ENCODE measurements around the gene PRR22. TPM values are rescaled to one million over a fixed set of nuclear protein-coding genes. Genes with fewer than 3 reads are reported as not detected.

Gene PRR22
- 0.48 and 0.68 TPM in 2 replicates for total RNA-seq (2014; rRNA removed; shearing (Covaris generic))

DNA sequence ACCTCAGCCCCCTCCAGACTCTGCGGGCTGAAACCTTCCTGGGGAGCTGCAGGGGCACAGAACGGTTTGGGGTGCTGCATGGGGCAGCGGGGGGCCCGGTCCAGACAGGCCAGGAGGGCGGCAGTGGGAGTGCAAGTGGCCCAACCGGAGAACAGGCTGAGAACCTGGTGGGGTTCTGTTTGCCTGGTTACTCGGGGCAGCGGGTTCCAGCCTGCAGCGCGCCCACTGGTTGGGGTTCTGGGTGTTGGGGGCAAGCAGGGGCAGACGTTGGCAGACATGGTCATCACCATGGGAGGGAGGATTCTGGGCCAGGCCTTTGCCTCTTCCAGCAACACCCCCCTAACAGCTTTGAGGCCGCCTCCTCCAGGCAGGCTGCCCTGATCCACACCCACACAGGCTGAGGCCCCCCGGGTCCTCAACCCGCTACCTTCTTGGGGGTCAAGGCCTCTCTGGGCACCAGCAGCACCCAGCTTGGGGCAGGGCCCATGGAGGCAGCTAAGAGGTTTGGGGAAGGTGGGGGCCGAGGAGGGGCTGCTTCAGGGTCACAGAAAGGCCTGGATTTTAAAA is at the start of gene PRR22:
PRR22 (minus strand) TSS at position 166 of the 567 bp plus-strand sequence; CDS start at position 80, 86 bp downstream.
- no peak for DNase-seq (ENCODE audit: low read depth)

- DNase-seq (ENCODE audit: low read depth), result no peak
Observed at GRCh38 chr19:5832527-5833216, 48.1 kb upstream of the PRR22 start.

DNA sequence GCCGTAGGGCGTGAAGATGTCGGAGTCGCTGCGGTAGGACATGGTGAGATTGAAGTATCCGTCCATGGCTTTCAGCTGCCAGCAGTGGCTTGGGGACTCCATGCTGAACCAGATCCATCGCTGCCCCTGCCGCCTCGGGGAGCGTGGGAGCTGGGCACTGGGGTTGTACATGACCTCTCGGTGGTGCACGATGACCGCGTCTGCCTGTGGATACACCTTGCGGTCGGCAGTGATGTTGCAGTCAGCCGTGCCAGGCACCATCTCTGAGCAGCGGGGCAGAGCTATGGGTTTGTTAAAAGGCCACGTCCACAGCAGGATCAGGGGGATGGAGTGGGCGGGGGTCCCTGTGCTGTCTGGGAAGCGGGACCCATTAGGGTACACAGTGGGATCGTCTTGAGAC is 47.5 kb upstream of the PRR22 start:
- no peak for DNase-seq (ENCODE audit: low read depth)

DNA sequence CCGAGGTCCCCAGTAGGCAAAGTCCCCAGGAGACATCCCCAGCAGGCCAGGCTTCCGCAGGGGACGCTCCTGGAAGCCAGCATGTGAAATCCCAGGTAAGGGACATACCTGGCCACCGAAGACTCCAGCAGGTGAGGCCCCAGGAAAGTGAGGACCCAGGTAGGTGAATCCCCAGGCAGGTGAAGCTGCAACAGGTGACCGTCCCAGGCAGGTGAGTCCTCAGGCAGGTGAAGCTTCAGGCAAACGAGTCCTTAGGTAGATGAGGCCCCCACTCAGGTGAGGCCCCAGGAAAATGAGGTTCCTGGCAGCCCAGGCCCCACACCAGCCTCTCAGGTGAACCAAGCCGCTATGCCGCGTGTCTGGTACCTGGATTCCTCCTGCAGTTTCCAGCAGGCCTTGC is 46.6 kb upstream of the PRR22 start:
- DNase-seq (ENCODE audit: low read depth), result no peak

DNA sequence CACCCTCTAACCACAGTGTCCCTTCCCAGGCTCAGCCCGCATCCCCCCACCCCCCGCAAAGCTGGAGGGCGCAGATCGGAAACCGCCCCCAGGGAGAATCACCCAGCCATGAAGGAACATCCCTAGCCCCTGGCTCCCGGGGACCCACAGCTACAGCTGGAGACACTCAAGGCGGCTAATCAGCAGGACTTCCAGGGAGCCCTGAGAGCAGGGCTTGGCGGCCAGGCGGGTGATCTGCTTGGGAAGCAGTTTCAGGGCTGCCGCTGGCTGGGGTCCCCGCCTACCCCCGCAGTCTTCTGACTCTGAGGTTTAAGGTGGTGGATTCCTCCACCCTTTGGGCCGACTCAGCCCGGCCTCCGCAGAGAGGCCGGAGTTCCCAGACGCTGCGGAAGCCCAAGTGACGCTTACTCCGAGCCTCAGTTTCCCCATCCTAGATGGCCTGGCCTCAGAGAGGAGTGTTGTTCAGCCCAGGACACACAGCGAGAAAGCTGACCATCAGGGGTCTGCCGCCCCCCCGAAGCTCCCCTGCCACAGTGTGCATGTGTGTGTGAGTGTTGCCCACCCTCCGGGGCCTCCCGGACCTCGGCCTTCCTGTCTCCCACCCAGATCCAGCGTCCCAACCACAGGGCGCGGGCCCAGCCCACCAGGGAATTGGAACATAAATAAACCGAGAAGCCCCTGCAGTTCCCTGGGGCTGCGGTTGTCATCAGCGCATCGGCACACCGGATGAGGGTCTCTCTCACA is 45.2 kb upstream of the PRR22 start:
- DNase-seq (ENCODE audit: low read depth), result no peak

DNA sequence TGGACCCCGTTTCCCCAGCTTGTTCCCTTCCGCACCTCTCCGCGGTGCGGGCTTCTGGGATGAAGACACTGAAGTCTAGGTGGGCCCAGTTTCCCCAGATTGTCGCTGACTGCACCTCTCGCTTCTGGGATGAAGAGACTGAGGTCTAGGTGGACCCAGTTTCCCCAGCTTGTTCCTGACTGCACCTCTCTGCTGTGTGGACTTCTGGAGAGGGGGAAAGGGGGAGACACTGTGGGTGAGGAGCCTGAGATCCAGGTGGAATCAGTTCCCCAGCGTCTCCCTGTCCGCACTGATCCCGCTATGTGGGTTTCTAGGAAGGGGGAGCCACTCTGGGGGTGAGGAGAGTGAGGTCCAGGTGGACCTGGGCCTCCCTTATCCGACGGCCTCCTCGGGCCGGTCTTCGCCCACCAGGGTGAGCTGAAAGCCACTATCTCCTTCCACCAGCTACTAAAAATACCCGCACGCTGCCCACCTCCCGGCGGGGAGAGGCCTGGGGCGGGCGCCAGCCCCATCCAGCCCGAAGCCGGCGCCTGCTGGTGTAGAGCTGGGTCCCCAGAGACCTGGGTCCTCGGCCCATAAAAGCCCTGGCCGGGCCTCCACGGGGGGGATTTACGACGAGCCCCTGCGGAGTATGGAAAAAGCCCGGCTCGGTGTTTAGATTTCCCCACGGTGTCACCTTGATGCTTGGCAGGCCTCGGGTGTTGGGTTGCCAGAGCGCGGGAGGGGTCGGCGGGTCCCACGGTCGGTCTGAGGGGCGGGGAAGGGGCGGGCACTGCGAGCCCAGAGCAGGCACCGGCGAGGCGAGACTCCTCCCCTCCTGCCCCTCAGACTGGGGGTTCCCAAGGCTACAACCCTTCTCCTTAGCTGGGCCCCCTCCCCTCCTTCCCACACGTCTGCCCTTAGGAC is 44.4 kb upstream of the PRR22 start:
- DNase-seq (ENCODE audit: low read depth), result no peak

DNA sequence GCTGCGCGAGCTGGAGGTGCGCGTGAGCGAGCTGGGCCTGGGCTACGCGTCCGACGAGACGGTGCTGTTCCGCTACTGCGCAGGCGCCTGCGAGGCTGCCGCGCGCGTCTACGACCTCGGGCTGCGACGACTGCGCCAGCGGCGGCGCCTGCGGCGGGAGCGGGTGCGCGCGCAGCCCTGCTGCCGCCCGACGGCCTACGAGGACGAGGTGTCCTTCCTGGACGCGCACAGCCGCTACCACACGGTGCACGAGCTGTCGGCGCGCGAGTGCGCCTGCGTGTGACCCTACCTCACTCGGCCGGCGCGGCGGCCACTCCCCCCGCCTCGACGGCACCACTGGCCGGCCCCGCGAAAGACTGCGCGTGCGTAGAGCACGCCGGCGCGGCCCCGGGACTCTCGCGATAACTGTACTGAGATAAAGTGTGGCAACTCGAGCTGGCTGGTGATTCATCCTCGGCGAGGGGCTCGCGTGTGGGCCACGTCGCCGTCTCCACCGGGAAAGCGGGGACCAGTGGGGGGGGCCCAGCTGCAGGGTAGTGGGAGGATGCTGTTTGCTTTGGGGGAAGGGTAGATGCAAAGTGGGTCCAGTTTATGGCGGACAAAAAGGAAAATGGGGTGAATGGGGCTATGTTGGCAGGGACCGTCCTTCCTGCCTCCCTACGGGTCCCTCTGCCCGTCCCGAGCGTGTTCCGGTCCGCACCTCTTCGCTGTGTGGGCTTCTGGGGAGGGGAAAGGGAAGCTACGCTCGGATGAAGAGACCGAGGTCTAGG is 43.5 kb upstream of the PRR22 start:
- DNase-seq (ENCODE audit: low read depth), result no peak

DNA sequence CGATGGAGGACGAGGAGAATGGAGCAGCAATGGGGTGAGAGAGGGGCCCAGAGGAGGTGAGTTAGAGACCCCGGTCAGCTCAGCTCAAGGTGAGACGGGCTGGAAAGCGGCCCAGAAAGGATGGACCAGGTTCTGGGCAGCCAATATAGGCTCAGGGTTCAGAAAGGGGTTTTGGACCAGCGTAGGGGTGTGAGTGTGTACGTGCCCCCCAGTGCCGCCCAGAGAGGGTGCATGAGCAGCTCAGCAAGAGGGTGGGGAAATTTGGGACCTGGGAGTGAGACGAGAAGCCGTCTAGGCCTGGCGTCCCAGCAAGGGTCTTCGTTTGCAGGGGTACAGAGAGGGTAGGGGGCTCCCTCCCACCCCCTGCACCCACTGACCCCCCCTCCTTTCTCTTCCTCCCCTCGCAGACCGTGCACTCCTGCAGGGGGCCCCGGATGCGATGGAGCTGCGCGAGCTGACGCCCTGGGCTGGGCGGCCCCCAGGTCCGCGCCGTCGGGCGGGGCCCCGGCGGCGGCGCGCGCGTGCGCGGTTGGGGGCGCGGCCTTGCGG is 42.9 kb upstream of the PRR22 start:
- no peak for DNase-seq (ENCODE audit: low read depth)

GRCh38 chr19:5826531-5827341 is 42.2 kb upstream of the PRR22 start:
- DNase-seq (ENCODE audit: low read depth), result no peak

GRCh38 chr19:5825178-5825577 is 40.6 kb upstream of the PRR22 start:
- no peak for DNase-seq (ENCODE audit: low read depth)

DNA sequence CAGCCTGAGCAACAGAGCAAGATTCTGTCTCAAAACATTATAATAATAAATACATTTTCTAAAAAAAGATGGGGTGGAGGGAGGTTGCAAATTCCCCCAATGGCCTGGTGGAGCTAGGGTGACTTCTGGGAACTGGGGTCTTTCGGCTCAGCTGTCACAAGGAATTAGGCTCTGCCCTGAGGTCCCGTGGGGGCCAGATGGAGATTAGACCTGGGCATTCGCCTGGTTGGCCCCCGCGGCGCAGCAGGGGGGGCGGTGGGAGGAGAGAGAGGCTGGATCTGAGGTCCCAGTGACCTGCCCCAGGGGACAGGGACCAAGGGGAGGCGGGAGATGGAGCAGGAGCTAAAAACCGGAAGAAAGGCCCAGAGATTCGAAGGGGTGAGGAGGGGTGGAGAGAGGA is 40.2 kb upstream of the PRR22 start:
- DNase-seq (ENCODE audit: low read depth), result no peak

DNA sequence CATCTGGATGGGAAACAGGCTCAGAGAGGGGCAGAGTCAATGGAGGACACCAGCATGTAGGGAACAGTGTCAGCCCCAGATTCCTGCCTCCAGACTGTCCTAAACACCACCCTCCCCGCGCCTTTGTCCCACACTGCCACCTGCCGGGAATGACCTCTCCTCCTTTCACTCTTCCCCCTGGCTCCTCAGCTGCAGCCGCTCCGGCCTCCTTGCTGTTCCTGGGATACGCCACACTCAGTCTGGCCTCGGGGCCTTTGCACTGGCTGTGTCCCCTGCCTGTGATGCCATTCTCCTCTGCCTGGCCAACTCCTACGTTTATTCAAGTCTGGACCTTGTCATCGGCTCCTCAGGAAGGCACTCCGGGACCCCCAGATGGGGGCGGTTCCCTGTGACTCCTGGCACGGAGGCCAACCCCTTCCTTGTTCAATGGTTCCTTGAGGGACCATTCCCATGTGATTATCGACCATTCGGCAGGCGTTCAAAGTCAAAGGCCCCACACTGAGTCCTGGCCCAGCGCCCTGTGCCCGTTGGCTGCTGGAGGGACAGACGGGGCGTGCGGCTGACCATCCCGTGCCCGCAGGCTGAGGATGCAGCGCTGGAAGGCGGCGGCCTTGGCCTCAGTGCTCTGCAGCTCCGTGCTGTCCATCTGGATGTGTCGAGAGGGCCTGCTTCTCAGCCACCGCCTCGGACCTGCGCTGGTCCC is 39.2 kb upstream of the PRR22 start:
- DNase-seq (ENCODE audit: low read depth), result peak; percentile 22

GRCh38 chr19:5822181-5822844 is 37.8 kb upstream of the PRR22 start:
- no peak for DNase-seq (ENCODE audit: low read depth)

DNA sequence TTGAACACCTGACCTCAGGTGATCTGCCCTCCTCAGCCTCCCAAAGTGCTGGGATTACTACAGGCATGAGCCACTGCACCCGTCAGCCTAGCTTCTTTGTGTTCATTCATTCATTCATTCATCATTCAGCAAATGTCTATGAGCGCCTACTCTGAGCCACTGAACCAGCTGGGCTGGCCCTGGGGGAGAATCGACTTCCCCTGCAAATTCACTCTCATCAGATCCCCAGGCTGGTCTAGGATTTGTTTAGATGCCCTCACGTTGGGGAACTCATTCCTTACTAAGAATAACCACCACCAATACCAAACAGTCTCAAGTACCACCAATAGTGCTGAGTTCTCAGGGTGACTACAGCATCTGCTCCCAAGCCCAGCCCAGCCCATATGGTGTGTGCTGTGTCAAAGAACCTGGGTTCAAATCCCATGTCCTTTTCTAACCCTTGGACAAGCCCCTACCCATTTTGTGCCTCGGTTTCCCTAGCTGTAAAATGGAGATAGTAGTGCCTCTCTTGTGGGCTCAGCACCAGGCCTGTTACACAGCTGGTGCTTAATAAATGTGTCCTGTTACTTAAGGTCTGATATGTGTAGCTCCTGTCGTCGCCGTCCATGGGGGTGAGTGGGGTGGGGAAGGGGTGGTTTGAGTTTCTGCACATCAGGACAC is 37.1 kb upstream of the PRR22 start:
- no peak for DNase-seq (ENCODE audit: low read depth)

DNA sequence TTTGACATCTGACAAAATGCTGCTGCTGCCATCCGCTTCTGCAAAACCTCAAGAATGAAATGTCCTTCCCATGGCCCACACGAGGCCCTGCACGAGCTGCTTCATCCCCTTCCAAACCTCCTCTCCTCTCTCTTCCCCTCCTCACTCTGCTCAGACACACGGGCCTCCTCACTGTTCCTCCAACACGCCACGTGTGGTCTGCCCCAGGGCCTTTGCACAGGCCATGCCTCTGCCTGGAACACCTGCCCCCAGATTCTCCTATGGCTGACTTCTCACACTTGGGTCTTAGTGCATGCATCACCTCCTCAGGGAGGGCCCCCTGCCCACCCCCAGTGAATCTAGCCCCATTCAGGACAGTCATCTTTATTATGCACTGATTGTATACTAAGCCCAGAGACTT is 36.2 kb upstream of the PRR22 start:
- no peak for DNase-seq (ENCODE audit: low read depth)

DNA sequence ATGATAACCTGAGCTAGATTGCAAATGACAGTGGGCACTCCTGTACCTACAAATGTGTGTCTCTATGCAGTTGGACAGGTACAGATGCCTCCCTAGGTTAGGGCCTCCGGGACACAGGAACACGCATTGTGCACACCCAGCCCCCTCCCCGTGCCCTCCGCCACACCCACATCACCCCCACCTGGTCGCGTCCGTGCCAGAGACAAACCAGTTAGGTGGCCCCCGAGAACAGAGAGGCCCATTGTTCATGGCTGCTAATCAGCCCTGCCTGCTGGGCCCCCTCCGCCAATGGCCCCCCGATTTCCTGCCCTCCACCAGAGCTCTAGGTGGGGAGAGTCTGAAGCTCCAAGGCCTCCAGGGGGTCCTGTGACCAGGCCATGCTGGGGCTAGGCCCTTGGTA is 34.0 kb upstream of the PRR22 start:
- DNase-seq (ENCODE audit: low read depth), result no peak

DNA sequence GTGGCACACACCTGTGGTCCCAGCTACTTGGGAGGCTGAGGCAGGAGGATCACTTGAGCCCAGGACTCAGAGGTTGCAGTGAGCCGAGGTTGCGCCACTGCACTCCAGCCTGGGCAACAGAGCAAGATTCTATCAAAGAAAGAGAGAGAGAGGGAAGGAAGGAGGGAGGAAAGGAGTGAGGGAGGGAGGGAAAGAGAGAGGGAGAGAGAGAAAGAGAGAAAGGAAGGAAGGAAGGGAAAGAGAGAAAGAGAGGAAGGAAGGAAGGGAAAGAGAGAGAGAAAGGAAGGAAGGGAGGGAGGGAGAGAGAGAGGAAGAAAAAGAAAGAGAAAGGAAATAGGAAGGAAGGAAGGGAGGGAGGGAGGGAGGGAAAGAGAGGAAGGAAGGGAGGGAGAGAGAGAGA is 32.7 kb upstream of the PRR22 start:
- DNase-seq (ENCODE audit: low read depth), result no peak

DNA sequence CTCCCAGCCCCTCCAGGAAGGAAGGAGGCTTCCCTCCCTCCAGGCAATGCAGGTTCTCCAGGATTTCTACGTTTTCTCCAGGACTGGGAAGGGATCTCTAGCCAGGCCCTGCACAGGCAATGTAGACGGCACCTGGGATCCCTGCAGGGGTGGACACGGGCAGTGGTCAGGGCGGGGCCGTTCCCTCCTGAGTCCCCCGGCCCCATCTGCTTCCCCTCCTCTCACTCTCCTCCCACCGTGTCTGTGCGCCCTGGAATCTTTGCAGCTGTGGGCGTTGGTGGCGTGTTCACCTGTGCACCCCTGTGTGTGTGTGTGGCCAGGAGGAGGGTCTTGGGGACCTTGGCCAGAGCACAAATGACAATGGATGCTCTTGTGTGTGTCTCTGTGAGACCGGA is 30.3 kb upstream of the PRR22 start:
- DNase-seq (ENCODE audit: low read depth), result no peak

Measured in RPMI7951 (cell line).